Fibroblast of villous mesenchyme (primary cell): ENCODE results near the gene HK2. TPM values are rescaled to one million over a fixed set of nuclear protein-coding genes. Genes with fewer than 3 reads are reported as not detected.

Source experiments
- DNase-seq: peaks from one replicate; pipeline ENCODE4 v3.0.0-alpha.2; 2010; ENCODE audit warnings: low read depth
- H3K4me3 ChIP-seq: 2 replicates; pipeline ENCODE4 v1.5.1; 2011; ENCODE audit warnings: low read depth, mild to moderate bottlenecking, low read length
- CTCF ChIP-seq: IDR thresholded peaks from 2 replicates; pipeline ENCODE4 v1.5.1; 2012; ENCODE audit warnings: low read depth, mild to moderate bottlenecking, low read length; ENCODE audit not compliant: insufficient read depth
- total RNA-seq: library from RNA; depleted of rRNA; stranded (reverse); fragments of >200 nt; gene quantifications from 2 replicates; pipeline ENCODE4 v1.2.3, GENCODE V29; 2012

Gene HK2
- total RNA-seq, 1 donor, result 15.1 TPM

- peak; percentile 68 for DNase-seq
- H3K4me3 ChIP-seq, result peak overlapping the region; percentile 90
- TF ChIP-seq CTCF, result peak; percentile 77
Measured at GRCh38 chr2:74835831-74836674, 2.1 kb downstream of the HK2 start.

GRCh38 chr2:74836675-74837401 lies 2.9 kb downstream of the HK2 start:
- peak overlapping the region; percentile 90 for H3K4me3 ChIP-seq
- DNase-seq, result no peak
- TF ChIP-seq CTCF, result no peak

- no peak overlapping the region for H3K4me3 ChIP-seq
- TF ChIP-seq CTCF, result no peak
- no peak for DNase-seq
Measured at GRCh38 chr2:74841641-74842040, 7.7 kb downstream of the HK2 start.

- TF ChIP-seq CTCF, result no peak
- peak overlapping the region; percentile 7 for H3K4me3 ChIP-seq
- DNase-seq, result peak; percentile 91
Measured at GRCh38 chr2:74843433-74843832, 9.5 kb downstream of the HK2 start.

GRCh38 chr2:74843899-74844298 lies 10.0 kb downstream of the HK2 start:
- DNase-seq, result peak; percentile 97
- TF ChIP-seq CTCF, result no peak
- peak overlapping the region; percentile 7 for H3K4me3 ChIP-seq

- no peak for TF ChIP-seq CTCF
- no peak for DNase-seq
- H3K4me3 ChIP-seq, result no peak overlapping the region
Measured at GRCh38 chr2:74844752-74845151, 10.8 kb downstream of the HK2 start.
